PC-3 (cell line): ENCODE measurements around the gene RAB1A.

Experiments
- EZH2 ChIP-seq: fragments of 300-600 bp; sonication (generic); IDR thresholded peaks from one replicate; pipeline ENCODE4 v1.6.1; 2017; ENCODE audit warnings: antibody characterized with exemption, mild to moderate bottlenecking, low read length; ENCODE audit not compliant: unreplicated experiment
- EZH2phosphoT487 ChIP-seq: fragments of 300-600 bp; sonication (generic); IDR thresholded peaks from 2 replicates; pipeline ENCODE4 v1.6.1; 2018; ENCODE audit warnings: mild to moderate bottlenecking, antibody characterized with exemption, low read length, borderline replicate concordance
- TF ChIP-seq, protein P1 (sequence below): fragments of 300-600 bp; sonication (generic); conservative IDR thresholded peaks from 2 replicates; pipeline ENCODE4 v1.5.1; 2017; ENCODE audit warnings: antibody characterized with exemption, low read depth, mild to moderate bottlenecking, low read length

DNA sequence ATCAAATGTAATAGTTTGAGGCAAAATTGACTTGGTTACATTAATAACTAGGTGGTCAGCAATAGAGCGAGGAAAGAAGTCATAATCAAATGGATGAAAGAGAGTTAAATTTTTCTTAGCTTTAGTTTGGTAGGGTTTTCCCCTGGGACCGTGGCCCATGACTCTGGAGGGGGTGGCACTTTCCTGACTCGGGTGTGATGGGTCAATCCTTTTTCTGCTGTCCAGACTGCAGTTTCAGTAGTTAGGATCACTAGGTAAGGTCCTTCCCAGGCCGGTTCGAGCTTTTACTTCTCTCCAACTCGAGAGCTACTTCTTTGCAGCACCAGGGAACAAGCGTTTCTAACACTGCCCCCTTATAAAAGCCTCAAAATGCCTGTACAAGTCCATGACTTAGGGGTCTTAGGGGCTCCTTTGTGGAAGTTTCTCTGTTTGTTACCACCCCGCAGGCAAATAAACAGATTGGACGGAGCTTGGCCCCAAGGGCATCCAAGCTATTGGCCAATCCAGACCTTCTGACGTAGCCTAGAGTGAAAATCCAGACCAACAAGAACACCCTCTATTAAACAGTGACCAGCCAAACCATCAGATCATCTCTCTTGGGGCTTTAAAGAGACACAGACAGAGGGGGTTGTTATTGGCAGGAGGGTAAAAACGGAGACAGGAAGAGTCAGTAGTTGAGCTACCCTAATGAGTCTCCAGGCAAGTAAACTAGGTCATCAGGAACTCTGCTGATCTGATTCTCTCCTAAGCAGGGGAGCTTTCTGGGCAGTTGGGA is 83.1 kb downstream of the RAB1A start:
- TF ChIP-seq, protein P1, sequence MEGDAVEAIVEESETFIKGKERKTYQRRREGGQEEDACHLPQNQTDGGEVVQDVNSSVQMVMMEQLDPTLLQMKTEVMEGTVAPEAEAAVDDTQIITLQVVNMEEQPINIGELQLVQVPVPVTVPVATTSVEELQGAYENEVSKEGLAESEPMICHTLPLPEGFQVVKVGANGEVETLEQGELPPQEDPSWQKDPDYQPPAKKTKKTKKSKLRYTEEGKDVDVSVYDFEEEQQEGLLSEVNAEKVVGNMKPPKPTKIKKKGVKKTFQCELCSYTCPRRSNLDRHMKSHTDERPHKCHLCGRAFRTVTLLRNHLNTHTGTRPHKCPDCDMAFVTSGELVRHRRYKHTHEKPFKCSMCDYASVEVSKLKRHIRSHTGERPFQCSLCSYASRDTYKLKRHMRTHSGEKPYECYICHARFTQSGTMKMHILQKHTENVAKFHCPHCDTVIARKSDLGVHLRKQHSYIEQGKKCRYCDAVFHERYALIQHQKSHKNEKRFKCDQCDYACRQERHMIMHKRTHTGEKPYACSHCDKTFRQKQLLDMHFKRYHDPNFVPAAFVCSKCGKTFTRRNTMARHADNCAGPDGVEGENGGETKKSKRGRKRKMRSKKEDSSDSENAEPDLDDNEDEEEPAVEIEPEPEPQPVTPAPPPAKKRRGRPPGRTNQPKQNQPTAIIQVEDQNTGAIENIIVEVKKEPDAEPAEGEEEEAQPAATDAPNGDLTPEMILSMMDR = no peak
- TF ChIP-seq EZH2phosphoT487 (no peak), EZH2 (no peak)
